ENCODE data around the gene SPOCK2. TPM values are rescaled to one million over a fixed set of nuclear protein-coding genes. Genes with fewer than 3 reads are reported as not detected.

SPOCK2 gene
- total and polyA plus RNA-seq, 2 of the 13 experiments (the other 11 are each of a cell fraction or from before 2014, with no cell fraction given), result 8.6 to 30.6 TPM

- no peak for TF ChIP-seq GLMP (CRISPR knock-in tag; IDR thresholded peaks at IDR 0.05; ENCODE audit: borderline replicate concordance)
- TF ChIP-seq KDM5A (IDR thresholded peaks at IDR 0.05; ENCODE audit: borderline replicate concordance, low read length), result no peak
- TF ChIP-seq SNAPC4 (CRISPR knock-in tag; IDR thresholded peaks at IDR 0.05), result no peak
- TF ChIP-seq MAFK (conservative IDR thresholded peaks at IDR 0.05 in 1 of 2, IDR thresholded peaks at IDR 0.05 in 1 of 2; ENCODE audit: low read length in 2 of 2), result no peak
- no peak for TF ChIP-seq ZSCAN20 (CRISPR knock-in tag; IDR thresholded peaks at IDR 0.05; ENCODE audit: borderline replicate concordance)
- TF ChIP-seq KLF6 (CRISPR knock-in tag; IDR thresholded peaks at IDR 0.05), result no peak
- no peak for TF ChIP-seq TRIM24 (CRISPR knock-in tag; IDR thresholded peaks at IDR 0.05)
- TF ChIP-seq ZNF75D (CRISPR knock-in tag; IDR thresholded peaks at IDR 0.05; ENCODE audit: borderline replicate concordance), result no peak
- TF ChIP-seq ZBTB20 (CRISPR knock-in tag; IDR thresholded peaks at IDR 0.05; ENCODE audit: borderline replicate concordance, low read depth), result peak; percentile 74; the same call in 1 of the 2 replicates
- TF ChIP-seq MTA1 (CRISPR knock-in tag; IDR thresholded peaks at IDR 0.05; ENCODE audit: borderline replicate concordance), result peak; percentile 89
- no peak for TF ChIP-seq SETDB1 (CRISPR knock-in tag; IDR thresholded peaks at IDR 0.05; ENCODE audit: borderline replicate concordance)
- no peak for TF ChIP-seq ONECUT2 (CRISPR knock-in tag; IDR thresholded peaks at IDR 0.05)
- no peak for TF ChIP-seq ZNF205 (CRISPR knock-in tag; IDR thresholded peaks at IDR 0.05)
- no peak; the same call in 1 of the 2 replicates for TF ChIP-seq ZNF710 (CRISPR knock-in tag; IDR thresholded peaks at IDR 0.05; ENCODE audit: borderline replicate concordance)
- TF ChIP-seq KLF15 (CRISPR knock-in tag; IDR thresholded peaks at IDR 0.05; ENCODE audit: borderline replicate concordance), result no peak
- no peak for TF ChIP-seq NFIC (IDR thresholded peaks at IDR 0.05; ENCODE audit: low read length)
- no peak for TF ChIP-seq ZNF136 (CRISPR knock-in tag; IDR thresholded peaks at IDR 0.05; ENCODE audit: low read depth)
- TF ChIP-seq USF2 (IDR thresholded peaks at IDR 0.05; ENCODE audit: low read depth, low read length), result no peak
- TF ChIP-seq USF2 (CRISPR knock-in tag; IDR thresholded peaks at IDR 0.05; ENCODE audit: borderline replicate concordance), result no peak; the same call in 1 of the 2 replicates
These were observed 43.8 kb downstream of the SPOCK2 start (continued) for GRCh38 chr10:72044417-72045041.

All from HepG2 (cell line).